Measurements from ENCODE around the gene MAG.

DNA sequence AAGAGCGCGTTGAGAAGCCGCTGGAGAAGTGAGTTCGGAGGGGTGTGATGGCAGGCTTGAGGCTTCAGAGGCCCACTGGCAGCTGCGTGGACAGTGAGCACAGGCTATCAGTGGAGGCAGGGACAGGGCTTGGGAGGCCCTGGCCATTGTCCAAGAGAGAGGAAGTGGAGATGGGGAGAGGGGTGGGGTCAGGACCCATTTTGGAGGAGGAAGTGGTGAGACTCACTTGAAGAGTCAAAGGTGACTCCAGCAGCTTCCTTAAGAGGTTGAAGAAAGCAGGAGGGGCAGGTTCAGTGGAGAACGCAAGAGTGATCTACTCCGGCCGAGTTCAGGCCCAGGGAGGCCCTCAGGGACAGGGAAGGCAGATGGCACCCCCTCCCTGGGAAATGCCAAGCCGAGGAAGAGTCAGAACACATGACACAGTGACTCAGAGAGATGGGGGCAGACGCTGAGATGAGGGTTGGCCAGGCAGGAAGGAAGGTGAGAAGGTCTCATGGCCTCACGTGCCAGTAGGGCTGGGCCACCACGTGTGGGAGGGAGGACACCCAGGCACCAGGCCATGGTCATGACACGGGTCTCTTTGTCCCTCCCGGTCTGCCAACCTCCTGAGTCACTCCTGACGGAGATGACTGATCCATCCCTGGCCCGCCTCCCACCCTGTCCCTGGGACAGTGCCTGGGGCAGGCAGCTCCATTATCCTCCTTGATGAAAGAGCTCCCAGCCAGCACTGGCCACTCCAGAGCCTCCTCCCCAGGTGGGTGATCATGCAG lies 26.9 kb downstream of the MAG start:
- TF ChIP-seq EZH2 (IDR thresholded peaks at IDR 0.05): no peak
- TF ChIP-seq POLR2AphosphoS5 (IDR thresholded peaks at IDR 0.05; ENCODE audit: borderline replicate concordance, low read depth, low read length): no peak

All from SK-N-MC (cell line).